Effector CD8-positive, alpha-beta T cell (primary cell): Measurements from ENCODE around the gene MAP1LC3B.
"Not testable (repeated sequence)": the region's sequence is repeated elsewhere in the genome, so short reads cannot be mapped to it uniquely, and the experiment has no call there.

ENCODE experiments used
- DNase-seq: peaks from one replicate; lab custom pipeline; 2025; lab: John Stamatoyannopoulos, UW

Gene MAP1LC3B

DNA sequence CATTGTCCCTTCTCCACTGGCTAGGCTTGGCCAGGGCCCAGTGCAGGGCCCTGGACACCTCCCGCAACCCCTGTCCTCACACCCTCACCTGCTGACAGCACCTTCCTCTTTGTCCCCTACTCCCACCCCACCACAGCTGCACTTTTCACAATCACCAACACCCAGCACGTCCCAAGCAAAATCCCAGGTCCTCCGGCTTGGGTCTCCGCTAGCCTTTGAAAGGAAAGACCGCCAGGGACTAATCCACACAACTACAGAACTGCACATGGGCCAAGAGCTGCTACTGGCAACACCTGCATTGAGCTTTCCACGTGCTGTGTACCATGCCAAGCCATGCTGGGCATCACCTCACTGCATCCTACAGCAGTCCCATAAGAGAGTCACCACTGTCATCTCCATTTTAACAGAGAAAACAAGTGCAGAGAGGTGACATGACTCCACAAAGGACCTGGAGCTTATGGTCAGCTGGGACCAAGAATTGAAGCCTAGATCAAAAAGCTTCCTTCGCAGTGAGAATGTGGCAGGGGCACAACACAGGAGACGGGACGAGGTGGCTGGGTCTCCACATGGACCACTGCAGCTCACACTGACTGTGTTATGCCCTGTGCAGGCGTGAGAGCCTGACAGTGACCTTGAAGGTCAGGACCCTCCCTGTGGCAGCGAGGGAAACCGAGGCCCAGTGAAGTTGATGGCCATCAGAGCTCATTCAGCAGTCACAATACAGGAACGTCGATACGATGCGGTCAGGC is 31.1 kb upstream of the MAP1LC3B start:
- no peak for DNase-seq

DNA sequence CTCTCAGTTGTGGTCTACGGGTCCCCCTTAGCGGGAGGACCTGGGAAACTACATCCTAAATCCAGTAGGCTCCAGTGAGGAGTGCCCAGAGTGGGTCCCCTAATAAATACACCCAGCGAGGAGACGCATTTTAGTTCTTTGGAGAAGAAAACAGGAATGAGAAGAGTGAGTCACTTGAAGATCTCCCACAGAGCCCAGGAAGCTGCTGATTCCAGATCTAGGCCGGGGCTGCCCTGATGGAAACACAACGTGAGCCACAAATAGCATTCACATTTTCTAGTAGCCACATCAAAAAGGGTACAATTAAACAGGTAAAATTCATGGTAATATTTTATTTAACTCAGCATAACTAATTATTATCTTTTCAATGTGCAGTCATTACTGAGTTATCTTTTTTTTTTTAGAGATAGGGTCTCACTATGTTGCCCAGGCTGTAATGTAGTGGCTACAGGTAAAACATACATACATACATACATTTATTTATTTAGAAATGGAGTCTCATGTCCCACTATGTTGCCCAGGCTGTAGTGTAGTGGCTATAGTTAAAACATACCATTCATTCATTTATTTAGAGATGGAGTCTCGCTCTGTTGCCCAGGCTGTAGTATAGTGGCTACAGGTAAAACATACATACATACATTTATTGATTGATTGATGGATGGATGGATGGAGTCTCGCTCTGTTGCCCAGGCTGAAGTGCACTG is 30.1 kb upstream of the MAP1LC3B start:
- DNase-seq = no peak

DNA sequence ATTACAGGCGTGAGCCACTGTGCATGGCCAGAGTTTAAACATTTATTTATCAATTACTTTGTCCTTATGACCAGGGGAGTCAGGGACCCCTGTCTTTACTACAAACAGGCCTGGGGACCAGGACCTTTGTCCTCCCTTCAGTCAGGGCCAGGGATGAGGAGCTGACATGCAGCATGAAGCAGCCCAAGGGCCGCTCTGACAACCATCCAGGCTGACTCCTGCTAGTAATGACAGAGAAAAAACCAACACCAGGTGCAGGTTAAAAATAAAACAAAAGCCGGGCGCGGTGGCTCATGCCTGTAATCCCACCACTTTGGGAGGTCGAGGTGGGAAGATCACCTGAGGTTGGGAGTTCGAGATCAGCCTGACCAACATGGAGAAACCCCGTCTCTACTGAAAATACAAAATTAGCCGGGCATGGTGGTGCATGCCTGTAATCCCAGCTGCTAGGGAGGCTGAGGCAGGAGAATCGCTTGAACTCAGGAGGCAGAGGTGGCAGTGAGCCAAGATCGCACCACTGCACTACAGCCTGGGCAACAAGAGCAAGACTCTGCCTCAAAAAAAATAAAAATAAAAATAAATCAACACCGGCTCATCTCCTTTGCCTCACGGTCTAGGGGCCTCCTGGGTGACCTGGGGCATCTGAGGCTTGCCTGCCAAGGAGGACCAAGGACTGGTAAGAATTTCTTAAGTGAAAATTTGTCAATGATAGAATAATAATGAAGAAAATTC is 29.1 kb upstream of the MAP1LC3B start:
- not testable (repeated sequence) for DNase-seq

DNA sequence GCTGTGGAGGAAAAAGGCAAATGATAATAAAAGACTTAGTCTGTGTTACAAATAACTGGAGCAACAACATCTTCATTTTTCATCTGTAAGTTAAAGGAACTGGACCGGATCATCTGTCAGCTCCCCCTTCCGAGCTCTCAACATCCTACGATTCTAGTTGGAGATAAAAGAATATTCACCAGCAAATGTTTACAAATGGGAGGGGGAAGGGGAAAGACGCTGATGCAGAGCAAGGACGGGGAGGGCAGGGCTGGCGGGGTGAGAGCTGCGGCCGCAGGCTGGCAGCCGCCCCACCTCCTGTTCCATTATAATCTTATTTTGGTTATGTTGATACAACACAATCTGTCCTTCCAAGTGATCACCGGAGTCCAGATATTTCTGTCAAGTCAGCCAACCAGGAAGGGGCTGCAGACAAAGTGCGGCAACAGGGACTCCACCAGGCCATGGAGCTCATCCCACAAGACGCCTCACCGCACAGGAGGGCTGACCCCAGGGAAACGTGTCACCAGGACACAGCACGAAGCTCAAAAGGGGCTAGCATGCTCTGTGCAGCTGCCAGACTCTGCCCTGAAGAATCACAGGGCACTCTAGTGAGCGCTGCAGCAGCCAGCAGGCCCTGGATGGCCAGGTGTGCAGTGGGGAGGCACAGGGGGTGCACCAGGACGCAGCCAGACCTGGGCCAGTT is 28.2 kb upstream of the MAP1LC3B start:
- DNase-seq = no peak

DNA sequence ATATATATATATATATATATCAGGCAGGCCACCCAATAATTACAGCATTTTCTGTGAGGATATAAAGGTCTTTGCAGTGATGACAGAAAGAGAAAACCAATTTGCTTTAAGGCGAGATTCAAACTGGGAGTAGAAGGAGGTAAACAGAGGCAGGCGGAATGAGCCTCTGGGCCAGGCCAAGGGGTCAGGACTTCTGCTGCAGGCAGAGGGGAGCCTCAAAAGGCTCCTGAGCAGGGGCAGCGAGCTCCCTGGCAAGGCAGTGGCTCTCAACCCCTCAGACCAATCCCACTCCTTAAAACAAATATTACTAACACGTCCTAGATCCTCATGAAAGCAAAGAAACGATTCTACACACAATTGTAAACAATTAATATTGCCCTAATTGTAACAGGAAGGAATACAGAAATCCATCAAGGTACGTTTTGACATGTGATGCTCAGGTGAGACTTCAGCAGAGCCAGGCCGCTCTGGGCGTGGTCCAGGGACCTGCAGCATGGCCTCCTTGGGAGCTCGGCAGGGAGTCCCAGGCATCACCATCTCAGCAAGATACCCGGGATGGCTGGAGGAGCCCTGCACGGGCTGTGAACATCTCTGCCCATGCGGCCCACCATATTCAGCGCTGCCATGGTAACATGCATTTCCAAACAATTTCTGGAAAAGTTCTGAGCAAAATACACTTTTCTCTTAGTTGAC is 27.0 kb upstream of the MAP1LC3B start:
- no peak for DNase-seq

DNA sequence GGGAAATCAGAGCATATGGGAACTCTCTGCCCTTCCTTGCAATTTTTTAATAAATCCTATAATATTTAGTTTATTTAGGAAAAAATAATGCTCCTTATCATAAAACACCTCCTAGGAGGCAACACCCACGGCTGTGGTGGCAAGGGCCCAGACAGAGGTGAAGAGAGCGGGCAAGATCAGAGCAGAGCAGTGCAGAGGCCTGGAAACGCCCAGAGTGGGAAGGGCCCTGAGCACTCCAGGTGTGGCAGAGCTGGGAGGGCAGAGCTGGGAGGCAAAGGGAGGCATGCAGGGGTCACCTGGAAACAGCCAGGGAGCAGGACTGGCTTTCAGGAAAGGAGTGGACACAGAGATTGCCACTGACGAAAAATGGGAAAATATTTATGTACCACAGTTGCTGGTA is 25.8 kb upstream of the MAP1LC3B start:
- no peak for DNase-seq

DNA sequence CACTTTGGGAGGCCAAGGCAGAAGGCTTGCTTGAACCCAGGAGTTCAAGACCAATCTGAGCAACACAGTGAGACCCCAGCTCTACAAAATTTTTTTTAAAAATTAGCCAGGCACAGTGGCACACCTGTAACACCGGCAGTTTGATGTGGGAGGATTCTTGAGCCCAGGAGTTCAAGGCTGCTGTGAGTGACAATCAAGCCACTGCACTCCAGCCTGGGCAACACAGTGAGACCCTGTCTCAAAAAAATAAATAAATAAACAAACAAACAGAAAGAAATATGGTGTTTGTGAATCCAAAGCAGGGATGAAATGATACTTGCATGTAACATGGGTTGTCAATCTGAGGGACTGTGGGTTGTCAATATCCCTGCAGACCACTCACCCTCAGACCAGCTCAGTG is 25.2 kb upstream of the MAP1LC3B start:
- DNase-seq = no peak

DNA sequence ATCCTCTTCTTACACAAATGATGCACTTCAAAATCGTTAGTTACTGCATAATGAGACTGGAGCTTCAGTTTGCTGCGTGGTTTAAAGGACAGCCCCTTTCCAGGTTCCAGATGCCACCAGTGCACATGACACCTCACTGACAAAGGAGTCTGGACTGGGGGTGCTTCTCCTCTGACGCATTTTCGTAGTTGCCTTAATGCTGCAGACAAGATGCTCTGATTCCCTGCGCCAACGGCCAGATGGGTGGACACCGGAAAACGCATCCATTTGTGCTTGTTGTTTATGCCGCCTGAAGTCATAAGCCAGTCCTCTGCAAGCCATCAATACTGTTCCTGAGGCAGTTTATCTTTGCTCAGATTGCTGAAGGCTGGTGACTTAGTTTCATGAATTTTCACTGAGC is 24.6 kb upstream of the MAP1LC3B start:
- no peak for DNase-seq

DNA sequence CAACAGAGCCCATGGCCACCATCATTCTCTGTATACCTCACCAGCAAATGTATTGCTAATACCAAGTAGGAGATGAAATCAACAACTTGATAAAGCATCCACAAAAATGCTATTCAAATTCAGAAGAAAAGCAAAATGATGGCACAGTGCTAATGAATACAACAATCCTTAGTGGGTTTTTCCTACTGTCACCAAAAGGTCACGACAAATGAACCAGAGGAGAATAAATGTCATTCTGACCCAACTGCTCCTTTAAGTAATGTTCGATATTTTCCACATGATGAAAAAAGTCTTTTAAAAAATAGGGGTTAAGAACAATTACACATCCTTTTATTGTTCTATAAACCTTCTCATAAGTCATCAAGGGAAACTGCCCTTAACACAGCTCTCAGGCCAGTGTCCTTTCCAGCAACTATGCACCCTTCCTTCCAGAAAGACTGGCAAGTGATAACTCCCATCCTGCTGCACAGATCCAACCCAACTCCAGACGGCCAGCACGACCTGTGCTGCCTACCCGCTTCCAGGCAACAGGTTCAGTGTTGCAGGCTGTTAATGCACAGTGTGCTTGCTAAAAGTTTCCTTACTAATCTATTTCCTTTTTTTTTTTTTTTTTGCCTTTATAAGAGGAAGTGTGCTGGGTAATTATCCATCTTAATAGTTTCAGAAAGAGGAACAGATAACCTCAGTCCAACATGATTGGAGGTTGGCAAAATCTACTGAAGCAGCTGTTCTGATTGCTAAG is 23.9 kb upstream of the MAP1LC3B start:
- no peak for DNase-seq

DNA sequence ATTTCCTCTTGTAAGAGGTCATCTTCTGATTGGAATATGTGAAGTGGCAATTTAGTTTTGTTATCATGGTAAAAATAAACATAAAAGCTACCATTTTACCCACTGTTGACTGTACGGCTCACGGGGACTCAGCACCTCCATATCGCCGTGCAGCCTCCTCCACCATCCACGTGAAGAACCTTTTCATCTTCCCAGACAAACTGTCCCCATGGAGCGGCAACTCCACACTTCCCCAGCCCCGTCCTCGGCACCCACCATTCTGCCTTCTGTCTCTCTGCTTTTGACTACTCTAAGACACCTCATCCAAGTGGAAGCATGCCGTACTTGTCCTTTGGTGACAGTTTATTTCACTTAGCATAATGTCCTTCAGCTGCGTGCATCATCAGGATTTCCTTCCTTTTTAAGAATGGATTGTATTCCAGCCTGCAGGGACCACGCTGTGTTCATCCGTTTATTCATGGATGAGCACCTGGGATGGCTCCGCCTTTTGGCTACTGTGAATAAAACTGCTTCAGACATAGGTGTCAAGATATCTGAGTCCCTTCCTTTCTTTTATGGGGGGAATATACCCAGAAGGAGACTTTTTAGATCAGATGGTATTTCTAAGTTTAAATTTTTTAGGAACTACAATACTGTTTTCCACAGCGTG is 22.9 kb upstream of the MAP1LC3B start:
- DNase-seq = no peak

DNA sequence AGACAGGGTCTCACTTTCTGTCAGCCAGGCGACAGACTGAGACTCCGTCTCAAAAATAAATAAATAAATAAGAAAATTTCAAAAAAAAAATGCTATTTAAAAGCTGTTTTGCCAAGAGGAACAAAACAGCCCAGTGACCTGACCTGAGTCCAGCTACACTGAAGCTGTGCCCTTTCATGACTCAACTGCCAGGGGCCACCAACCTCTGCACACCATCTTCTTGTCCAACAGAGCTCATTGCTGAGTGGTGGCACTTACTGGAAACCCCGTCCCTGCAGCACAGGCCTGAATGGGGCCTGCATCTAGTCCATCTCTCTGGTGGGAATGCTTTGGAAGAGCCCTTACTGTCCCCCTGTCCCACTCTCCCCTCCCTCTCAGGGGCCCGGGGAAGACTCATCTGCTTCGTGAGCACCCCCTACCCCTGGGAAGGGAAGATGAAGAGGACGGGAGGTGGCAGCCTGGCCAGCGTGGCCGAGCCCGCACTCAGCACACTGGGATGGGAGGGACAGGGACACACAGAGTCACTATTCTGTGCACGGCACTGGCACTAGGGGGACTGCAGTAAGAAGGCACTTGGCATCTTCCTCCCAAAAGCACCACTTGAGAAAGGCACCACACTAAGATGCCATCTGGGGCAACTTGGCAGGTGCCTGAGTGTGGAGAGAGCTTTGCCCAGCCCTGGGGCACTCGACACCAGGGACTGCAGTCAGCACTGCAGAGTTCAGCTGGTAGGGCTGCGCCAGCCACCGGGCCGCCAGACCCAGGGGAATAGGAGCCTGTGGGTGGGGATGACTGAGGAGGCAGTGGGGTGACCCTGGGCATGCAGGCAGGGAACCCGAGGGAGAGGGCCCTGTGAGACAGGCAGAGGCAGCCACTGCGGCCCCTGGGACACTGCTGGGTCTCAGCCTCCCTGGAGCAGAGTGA is 22.1 kb upstream of the MAP1LC3B start:
- no peak for DNase-seq

DNA sequence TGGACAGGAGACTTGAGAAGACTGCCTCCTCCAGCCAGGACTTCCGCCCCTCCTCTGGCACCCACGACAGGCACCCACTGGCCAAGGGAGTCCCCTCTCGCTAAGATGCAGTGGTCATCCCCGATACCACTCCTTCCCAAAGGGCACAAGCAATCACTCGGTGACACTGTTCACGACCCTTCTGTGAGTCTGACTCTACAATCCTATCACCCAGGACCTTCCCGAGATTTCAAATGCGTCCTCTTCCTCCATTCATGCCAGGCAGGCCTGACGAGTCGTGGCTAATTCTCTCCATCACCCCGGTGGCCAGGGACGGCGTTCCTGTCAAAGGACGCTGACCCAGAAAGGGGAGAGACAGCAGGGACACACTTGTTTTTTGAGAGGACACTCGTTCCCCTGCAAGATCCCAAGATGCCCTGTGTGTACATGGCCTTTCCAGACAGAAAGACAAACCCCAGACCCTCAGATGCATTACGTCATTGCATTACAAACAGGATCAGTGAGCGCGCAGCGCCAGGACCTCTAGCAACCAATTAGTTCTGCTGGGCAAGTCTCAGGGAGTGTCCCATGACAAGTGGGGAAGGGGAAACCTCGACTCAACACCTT is 20.8 kb upstream of the MAP1LC3B start:
- no peak for DNase-seq

DNA sequence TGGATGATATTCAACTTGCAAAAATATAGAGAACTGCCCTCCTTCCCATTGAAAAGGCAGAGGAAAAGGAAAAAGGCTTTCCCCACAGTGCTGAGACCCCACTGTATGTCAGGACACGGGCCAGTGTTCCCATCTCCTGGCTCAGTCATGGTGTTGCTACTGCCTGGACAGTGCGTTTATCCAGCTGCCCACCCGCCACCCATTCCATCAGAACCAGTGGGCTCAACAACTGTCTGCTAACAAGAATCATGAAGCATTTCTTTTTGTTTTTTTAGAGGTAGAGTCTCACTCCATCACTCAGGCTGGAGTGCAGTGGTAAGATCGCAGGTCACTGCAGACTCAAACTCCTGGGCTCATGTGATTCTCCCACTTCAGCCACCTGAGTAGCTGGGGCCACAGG is 19.8 kb upstream of the MAP1LC3B start:
- no peak for DNase-seq

DNA sequence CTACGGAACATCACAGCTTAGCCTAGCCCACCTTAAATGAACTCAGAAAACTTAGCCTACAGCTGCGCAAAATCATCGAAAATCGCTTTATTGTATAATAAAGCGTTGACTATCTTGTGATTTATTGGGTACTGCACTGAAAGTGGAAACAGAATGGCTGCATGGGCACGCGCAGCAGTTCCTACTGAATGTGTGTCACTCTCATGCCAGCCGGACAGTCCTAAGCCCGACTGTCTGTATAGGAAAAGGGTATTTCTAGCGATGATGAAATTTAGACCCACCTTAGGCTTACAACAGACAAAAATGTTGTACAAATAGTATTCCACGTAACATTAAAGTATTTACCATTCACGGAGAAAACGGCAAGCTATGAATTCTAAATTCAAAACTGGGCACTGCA is 17.8 kb upstream of the MAP1LC3B start:
- no peak for DNase-seq

DNA sequence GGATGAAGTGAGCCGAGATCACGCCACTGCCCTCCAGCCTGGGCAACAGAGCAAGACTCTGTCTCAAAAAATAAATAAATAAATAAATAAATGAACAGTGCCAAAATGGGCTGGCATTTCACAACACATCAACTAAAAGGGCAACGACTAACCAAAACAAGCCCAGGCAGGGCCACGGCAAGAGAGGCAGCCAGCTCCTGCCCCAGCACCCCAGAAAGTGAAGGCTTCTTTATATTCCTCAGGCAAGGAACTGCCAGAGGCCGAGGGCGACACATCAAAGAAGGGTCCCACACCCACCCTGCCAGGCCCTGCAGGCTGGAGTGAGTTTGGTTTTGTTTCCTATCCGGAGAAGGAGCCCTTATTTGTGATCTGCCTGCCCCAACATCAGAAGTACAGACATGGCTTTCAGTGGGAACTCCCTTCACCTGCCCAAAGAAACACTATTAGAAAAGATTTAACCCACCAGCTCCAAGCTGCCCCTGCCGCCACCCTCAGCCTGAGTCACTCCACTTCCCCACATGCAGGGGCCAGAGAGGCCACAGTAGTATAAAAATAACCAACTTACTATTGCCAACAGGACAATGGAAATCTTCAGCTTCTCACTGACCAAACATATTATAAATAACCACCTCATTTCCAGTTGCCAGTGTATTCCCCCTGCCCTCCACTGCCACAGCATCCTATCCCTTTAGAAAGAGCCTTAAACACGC is 16.6 kb upstream of the MAP1LC3B start:
- DNase-seq = no peak

DNA sequence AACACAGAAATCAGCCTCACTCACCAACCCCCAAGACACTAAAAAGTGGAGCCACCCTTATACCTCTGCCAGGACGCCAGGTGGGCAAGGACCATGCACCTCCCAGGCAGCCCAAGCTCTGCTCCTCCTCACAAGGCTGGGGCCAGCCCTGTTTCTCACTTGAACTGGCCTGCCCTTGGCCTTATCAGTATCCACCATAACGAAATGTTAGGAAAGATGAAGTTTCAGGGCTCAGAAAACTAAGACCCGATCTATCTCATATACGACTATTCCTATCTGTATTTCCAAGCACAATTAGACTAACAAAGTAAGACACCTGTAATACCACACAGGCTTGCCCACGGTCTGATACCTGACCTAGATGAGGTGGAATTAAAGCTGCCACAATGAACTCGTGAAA is 15.5 kb upstream of the MAP1LC3B start:
- no peak for DNase-seq

DNA sequence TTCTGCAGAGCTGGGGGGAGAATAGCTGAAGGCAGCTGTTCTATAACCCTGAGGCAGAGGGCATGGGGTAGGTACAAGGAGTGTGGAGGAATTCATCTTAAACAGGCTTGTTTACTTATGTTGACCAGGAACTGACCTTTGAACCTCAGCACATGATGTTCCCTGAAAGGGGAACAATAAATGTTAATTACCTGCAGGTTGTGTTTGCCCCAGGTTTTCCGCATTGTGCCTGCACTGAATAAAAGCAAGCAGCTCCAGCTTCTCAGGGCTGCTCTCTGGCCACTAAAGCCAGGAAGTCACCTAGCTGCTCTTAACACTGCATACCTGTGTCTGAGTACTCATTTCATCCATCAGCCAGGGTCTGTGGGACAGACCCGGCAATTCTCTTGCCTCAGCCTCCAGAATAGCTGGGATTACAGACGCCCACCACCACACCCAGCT is 12.8 kb upstream of the MAP1LC3B start:
- DNase-seq = not testable (repeated sequence)

DNA sequence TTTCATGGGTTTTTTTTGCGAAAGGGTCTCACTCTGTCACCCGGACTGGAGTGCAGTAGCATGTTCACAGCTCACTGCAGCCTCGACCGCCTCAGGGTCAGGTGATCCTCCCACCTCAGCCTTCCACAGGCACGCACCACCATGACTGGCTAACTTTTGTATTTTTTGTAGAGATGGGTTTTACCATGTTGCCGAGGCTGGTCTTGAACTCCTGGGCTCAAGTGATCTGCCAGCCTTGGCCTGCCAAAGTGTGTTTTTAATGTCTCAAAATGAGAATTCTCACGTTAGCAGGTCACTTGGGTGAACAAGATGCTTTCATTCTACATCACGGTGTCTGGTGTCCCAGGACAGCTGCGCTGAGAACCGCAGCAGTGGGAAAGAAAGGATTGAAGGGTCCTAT is 11.7 kb upstream of the MAP1LC3B start:
- no peak for DNase-seq
